Karpas-422 (cell line): Measurements from ENCODE around the gene ESCO1. TPM values are rescaled to one million over a fixed set of nuclear protein-coding genes. Genes with fewer than 3 reads are reported as not detected.

ENCODE experiments used
- DNase-seq: peaks from one replicate; pipeline ENCODE4 v3.0.0-alpha.2; 2015
- H2AFZ ChIP-seq: fragments of 200-600 bp; sonication (generic); 2 replicates; pipeline ENCODE4 v1.6.1; 2014; ENCODE audit warnings: antibody characterized with exemption, low read length, mixed read lengths
- H3K27ac ChIP-seq: fragments of 200-600 bp; sonication (generic); 2 replicates; pipeline ENCODE4 v1.5.1; 2014; ENCODE audit warnings: mild to moderate bottlenecking, low read length, moderate library complexity
- H3K27me3 ChIP-seq: fragments of 200-600 bp; sonication (generic); 2 replicates; pipeline ENCODE4 v1.6.1; 2014; ENCODE audit warnings: low read length, mixed read lengths
- H3K36me3 ChIP-seq: fragments of 200-600 bp; sonication (generic); 2 replicates; pipeline ENCODE4 v1.6.1; 2014; ENCODE audit warnings: low read length, mixed read lengths; ENCODE audit not compliant: insufficient read depth
- H3K4me1 ChIP-seq: fragments of 200-600 bp; sonication (generic); 2 replicates; pipeline ENCODE4 v1.6.1; 2014; ENCODE audit warnings: mild to moderate bottlenecking, low read length, mixed read lengths
- H3K4me2 ChIP-seq: fragments of 200-600 bp; sonication (generic); 2 replicates; pipeline ENCODE4 v1.6.1; 2014; ENCODE audit warnings: low read length, low read depth, mild to moderate bottlenecking; ENCODE audit not compliant: poor library complexity, severe bottlenecking
- H3K4me3 ChIP-seq: fragments of 200-600 bp; sonication (generic); 2 replicates; pipeline ENCODE4 v1.5.1; 2014; ENCODE audit warnings: mild to moderate bottlenecking, antibody characterized with exemption, low read length, mixed read lengths
- H3K79me2 ChIP-seq: fragments of 200-600 bp; sonication (generic); 2 replicates; pipeline ENCODE4 v1.6.1; 2014; ENCODE audit warnings: mild to moderate bottlenecking, low read length, mixed read lengths
- H3K9ac ChIP-seq: fragments of 200-600 bp; sonication (generic); 2 replicates; pipeline ENCODE4 v1.6.0; 2014; ENCODE audit warnings: low read length
- H3K9me2 ChIP-seq: fragments of 200-600 bp; sonication (generic), shearing (Covaris generic); replicated peaks from 2 replicates; pipeline ENCODE4 v1.6.0; 2014; ENCODE audit warnings: mild to moderate bottlenecking, low read length, moderate library complexity; ENCODE audit not compliant: insufficient read depth
- H3K9me3 ChIP-seq: fragments of 300-700, 200-600 bp; sonication (generic); 2 replicates; pipeline ENCODE4 v1.6.1; 2014; ENCODE audit warnings: low read length, mixed read lengths
- H4K20me1 ChIP-seq: fragments of 200-600 bp; sonication (generic); 2 replicates; pipeline ENCODE4 v1.6.1; 2014; ENCODE audit warnings: mild to moderate bottlenecking, antibody characterized with exemption, low read length, low read depth; ENCODE audit not compliant: insufficient read depth
- total RNA-seq: library from RNA; depleted of rRNA; stranded (reverse); fragments of >200 nt; shearing (Covaris generic); gene quantifications from 2 replicates; pipeline ENCODE4 v1.2.3, GENCODE V29; 2014; ENCODE audit warnings: low replicate concordance

Gene ESCO1
- total RNA-seq, 1 experiment from 2014 or later, result 35.5 TPM

- Histone ChIP-seq H3K79me2 (0 out of 2 replicates have a peak, but pooled peaks cover 4% of the 10 kb centered on the region), H3K9me2 (no peaks in the 10 kb centered on the region), H3K36me3 (peaks cover 31% of the 10 kb centered on the region; the same call in 1 of the 2 replicates), H3K9me3 (no peaks in the 10 kb centered on the region), H3K9ac (no peak overlapping the region), H3K4me1 (no peaks in the 10 kb centered on the region), H3K4me3 (no peak overlapping the region), H3K4me2 (no peak overlapping the region), H3K27ac (no peak overlapping the region), H3K27me3 (no peaks in the 10 kb centered on the region), H2AFZ (no peak overlapping the region), H4K20me1 (no peaks in the 10 kb centered on the region)
- no peak for DNase-seq
Observed at GRCh38 chr18:21522530-21522929, 78.0 kb downstream of the ESCO1 start.

- Histone ChIP-seq H3K9me2 (no peaks in the 10 kb centered on the region), H3K36me3 (peaks cover 39% of the 10 kb centered on the region), H3K4me2 (no peak overlapping the region), H3K27ac (no peak overlapping the region), H2AFZ (no peak overlapping the region), H3K9ac (no peak overlapping the region), H3K27me3 (no peaks in the 10 kb centered on the region), H3K9me3 (no peaks in the 10 kb centered on the region), H3K4me1 (no peaks in the 10 kb centered on the region), H4K20me1 (no peaks in the 10 kb centered on the region), H3K4me3 (no peak overlapping the region), H3K79me2 (no peaks in the 10 kb centered on the region)
- DNase-seq, result no peak
Observed at GRCh38 chr18:21513741-21514140, 86.8 kb downstream of the ESCO1 start.

DNA sequence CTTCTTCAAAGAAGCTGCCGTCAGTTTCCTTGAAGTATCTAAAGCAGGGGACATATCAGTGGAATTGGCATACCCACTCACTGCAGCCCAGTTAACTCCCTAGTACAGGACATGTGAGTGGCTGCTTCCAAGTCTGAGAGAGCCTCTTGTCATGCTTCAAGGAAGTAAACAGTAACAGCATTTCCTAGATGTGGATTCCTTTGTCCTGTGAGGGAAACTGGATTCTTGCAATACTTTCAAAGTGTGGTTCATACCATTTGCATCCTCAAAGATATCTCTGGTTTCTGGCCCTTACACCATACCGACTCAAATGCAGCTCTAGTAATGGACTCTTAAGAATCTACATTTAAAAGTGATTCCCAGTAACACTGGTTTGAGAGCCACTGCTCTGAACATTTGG is 87.2 kb downstream of the ESCO1 start:
- Histone ChIP-seq H3K9me3 (no peaks in the 10 kb centered on the region), H3K27ac (no peak overlapping the region), H3K79me2 (no peaks in the 10 kb centered on the region), H4K20me1 (no peaks in the 10 kb centered on the region), H3K27me3 (no peaks in the 10 kb centered on the region), H3K4me2 (no peak overlapping the region), H3K36me3 (peaks cover 37% of the 10 kb centered on the region), H3K4me1 (no peaks in the 10 kb centered on the region), H3K9ac (no peak overlapping the region), H2AFZ (no peak overlapping the region), H3K9me2 (no peaks in the 10 kb centered on the region), H3K4me3 (no peak overlapping the region)
- DNase-seq, result no peak

DNA sequence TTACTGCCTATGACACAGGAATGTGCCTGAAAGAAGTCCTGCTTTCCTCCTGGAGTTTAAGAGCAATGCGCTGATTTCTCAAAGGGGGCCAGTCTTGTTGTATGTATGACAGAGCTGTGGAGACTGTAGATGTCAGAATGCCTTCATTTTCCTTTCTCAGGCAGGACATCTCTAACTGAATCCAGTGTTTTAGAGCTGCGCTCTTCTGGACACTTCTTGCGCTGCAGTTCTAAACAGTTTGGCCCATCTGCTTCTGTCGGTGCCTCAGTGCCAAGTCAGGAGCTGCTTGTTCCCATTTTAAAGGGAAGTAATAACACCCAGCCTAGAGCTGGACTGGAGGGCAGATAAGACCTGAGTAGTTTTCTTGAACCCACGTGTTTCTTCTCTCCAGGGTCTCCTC is 91.4 kb downstream of the ESCO1 start:
- Histone ChIP-seq H2AFZ (no peak overlapping the region), H4K20me1 (no peaks in the 10 kb centered on the region), H3K4me1 (no peaks in the 10 kb centered on the region), H3K9ac (no peak overlapping the region), H3K9me3 (no peaks in the 10 kb centered on the region), H3K36me3 (peaks cover 15% of the 10 kb centered on the region; the same call in 1 of the 2 replicates), H3K4me2 (no peak overlapping the region), H3K79me2 (no peaks in the 10 kb centered on the region), H3K4me3 (no peak overlapping the region), H3K27ac (no peak overlapping the region), H3K27me3 (no peaks in the 10 kb centered on the region), H3K9me2 (no peaks in the 10 kb centered on the region)
- DNase-seq, result no peak

GRCh38 chr18:21507913-21508701 is 92.4 kb downstream of the ESCO1 start:
- Histone ChIP-seq H2AFZ (no peak overlapping the region), H3K9me2 (no peaks in the 10 kb centered on the region), H3K9me3 (no peaks in the 10 kb centered on the region), H3K36me3 (0 out of 2 replicates have a peak, but pooled peaks cover 7% of the 10 kb centered on the region), H3K27me3 (no peaks in the 10 kb centered on the region), H3K4me2 (no peak overlapping the region), H3K9ac (no peak overlapping the region), H3K79me2 (no peaks in the 10 kb centered on the region), H3K27ac (no peak overlapping the region), H3K4me1 (no peaks in the 10 kb centered on the region), H4K20me1 (no peaks in the 10 kb centered on the region), H3K4me3 (no peak overlapping the region)
- no peak for DNase-seq

DNA sequence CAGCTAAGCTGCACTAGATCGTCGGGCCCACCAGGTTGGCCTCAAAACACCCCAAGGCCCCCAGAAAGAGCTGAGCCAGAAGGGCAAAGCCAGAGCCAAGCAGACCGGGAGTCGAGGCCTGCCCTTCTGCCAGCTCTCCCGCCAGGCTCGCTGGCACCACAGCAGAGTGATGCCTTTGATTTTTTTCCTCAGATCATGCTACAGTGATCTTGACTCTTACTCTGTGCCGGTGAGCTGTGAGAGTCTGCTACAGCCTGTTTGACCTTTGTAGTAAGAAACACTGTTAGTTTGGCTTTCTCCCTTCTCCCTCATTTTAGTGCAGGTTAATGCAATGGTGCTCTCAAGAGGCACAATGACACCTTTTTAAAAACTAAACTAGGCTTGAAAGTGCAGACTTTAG is 97.8 kb downstream of the ESCO1 start:
- DNase-seq, result no peak
- Histone ChIP-seq H3K27me3 (no peaks in the 10 kb centered on the region), H3K79me2 (no peaks in the 10 kb centered on the region), H4K20me1 (no peaks in the 10 kb centered on the region), H3K9ac (no peak overlapping the region), H3K4me3 (no peak overlapping the region), H3K9me2 (no peaks in the 10 kb centered on the region), H3K36me3 (no peaks in the 10 kb centered on the region), H3K4me2 (no peak overlapping the region), H3K27ac (no peak overlapping the region), H3K9me3 (no peaks in the 10 kb centered on the region), H2AFZ (no peak overlapping the region), H3K4me1 (no peaks in the 10 kb centered on the region)

DNA sequence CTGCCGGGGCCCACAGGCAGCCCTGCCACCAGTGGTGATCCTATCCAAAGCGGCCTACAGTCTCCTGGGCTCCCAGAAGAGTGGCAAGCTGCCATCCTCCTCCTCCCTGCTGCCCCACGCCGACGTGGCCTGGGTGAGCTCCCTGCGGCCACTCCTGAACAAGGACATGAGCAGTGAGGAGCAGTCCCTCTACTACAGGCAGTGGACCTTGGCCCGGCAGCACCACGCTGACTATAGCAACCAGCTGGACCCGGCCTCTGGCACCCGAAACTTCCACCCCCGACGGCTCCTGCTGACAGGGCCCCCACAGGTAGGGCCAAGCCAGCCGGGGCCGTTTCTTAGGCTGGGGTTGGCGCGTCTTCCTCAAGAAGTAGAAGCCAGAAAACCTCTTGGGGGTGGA is 100.5 kb downstream of the ESCO1 start:
- no peak for DNase-seq
- no peak overlapping the region for H3K27ac ChIP-seq
- H3K9ac ChIP-seq, result no peak overlapping the region
- no peaks in the 10 kb centered on the region for H3K36me3 ChIP-seq
- no peak overlapping the region for H3K4me3 ChIP-seq
- no peaks in the 10 kb centered on the region for H3K9me3 ChIP-seq
- no peaks in the 10 kb centered on the region for H3K4me1 ChIP-seq
- no peak overlapping the region for H2AFZ ChIP-seq
- H3K27me3 ChIP-seq, result no peaks in the 10 kb centered on the region
- H3K9me2 ChIP-seq, result no peaks in the 10 kb centered on the region
- H4K20me1 ChIP-seq, result no peaks in the 10 kb centered on the region
- no peaks in the 10 kb centered on the region for H3K79me2 ChIP-seq
- H3K4me2 ChIP-seq, result no peak overlapping the region

- H3K9me3 ChIP-seq, result no peaks in the 10 kb centered on the region
- H3K4me3 ChIP-seq, result no peak overlapping the region
- H3K9ac ChIP-seq, result no peak overlapping the region
- no peaks in the 10 kb centered on the region for H4K20me1 ChIP-seq
- H3K4me2 ChIP-seq, result no peak overlapping the region
- H3K9me2 ChIP-seq, result no peaks in the 10 kb centered on the region
- no peak for DNase-seq
- H3K27ac ChIP-seq, result no peak overlapping the region
- no peak overlapping the region for H2AFZ ChIP-seq
- H3K27me3 ChIP-seq, result no peaks in the 10 kb centered on the region
- H3K36me3 ChIP-seq, result no peaks in the 10 kb centered on the region
- H3K4me1 ChIP-seq, result peaks cover 23% of the 10 kb centered on the region
- no peaks in the 10 kb centered on the region for H3K79me2 ChIP-seq
Observed at GRCh38 chr18:21496277-21496835, 104.1 kb downstream of the ESCO1 start.
